Suppressor macrophage treated with lipopolysaccharide for 4 hours (primary cell): ENCODE data around the gene P2RX2.

Source experiments
- DNase-seq: peaks from one replicate; pipeline ENCODE4 v3.0.0-alpha.2; 2020

P2RX2 gene

DNA sequence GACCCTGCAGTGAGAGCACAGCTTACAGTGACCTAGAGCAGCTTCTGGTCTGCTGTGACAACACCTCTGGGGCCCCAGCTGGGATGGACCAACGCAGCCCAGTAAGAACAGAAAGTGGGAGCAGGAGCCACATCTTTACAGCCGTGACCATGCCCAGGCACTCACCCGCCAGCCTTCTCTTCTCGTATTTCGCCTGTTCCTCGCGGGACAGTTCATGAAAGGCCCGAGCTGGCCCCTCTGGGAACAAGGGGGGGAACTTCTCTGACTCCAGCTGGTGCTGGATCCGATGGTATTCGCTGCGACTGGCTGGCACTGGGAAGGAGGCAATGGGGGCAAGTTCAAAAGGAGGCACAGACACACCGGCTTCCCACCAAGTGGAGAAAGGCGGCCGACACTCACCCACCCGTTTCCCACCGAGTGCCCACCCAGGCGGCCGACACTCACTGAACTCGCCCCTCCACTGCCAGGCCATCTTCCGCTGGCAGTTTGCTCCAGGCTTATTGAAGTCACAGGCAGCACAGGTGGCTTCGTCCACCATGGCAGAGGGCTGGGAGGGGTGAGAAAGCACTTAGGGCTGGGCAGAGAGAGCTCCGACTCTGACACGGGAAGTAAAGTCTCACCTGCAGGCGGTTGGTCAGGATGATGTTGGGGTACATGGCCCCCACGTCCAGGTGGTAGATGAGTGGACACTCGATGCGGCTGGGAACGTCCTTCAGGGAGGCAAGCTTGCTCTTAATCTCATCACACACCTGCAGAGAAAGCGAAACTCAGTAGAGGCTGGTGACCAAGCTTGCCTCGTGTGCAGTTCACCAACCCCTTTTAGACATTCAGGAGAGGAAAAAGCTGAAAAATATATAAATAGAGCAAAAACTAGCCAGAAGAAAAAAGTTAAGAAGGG is 49.9 kb downstream of the P2RX2 start:
- DNase-seq = no peak

DNA sequence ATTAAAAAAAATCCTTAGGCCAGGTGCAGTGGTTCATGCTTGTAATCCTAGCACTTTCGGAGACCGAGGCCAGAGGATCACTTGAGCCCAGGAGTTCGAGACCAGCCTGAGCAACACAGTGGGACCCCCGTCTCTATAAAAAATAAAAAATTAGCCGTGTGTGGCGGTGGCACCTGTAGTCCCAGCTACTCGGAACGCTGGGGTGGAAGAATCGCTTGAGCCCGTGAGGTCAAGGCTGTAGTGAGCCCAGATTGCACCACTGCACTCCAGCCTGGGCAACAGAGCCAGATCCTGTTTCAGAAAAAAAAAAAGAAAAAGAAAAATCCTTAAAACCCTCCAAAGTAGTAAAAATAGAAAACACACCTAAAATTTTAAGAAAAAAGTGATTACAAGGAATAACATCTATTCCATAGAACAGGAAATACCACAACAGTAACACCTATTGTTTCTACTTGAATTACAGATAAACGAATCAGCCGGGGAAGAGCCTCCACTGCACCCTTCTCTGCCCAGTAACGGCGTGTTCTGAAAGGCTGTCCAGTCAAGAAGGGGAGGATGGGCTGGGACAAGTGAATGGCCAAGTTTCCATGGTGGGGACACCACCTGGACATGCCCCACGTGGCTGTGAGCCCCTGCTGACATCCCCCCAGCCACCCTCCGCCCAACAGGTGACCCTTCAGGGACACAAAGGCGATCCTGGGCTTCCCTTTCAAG is 50.7 kb downstream of the P2RX2 start:
- no peak for DNase-seq
